Stimulated activated CD4-positive, alpha-beta T cell treated with anti-CD3 and anti-CD28 coated beads, Interleukin-1b, Interleukin-23, amount 100 ng/mL, for 1 hour (primary cell): ENCODE measurements around the gene UMAD1.

Source experiments
- DNase-seq, 2 donors: peaks; one replicate each; pipeline ENCODE4 v3.0.0-alpha.2; 2020; ENCODE audit warnings: low read depth in 2 of 2

UMAD1 gene

DNA sequence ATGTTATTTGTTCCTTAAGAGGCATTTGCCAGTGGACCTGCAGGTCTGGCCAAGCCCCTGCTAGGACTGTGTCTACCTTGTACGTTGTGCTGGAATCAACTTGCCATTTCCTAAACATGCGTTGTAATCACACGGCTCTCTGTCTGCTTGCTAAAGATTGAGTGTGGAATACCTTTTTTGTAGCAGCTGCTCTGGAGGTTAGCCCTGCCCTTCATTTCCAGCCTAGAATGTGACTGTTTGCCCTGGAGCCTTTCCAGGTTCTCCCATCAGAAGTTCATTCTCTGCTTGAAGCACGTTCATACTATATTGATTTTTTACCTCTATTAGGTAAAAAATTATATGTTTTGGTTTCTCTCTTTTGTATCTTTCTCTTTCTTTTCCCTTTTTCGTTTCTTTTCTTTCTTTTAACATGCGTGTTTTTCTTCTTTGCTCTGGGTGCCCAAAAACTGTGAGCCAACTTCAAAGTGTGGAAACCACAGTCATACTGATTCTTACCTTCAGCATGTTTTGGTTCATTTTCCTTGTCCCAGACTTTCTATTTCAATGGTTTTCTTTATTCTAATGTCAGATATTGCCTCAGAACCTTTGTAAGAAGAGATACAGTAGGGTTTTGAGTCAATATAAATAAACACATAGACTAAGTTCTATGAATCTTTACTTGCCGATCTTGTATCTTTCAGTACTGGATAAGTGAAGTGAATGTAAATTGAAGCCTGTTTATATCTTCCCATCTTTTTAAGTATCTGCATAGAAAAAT lies 189.7 kb downstream of the UMAD1 start:
- no peak for DNase-seq

DNA sequence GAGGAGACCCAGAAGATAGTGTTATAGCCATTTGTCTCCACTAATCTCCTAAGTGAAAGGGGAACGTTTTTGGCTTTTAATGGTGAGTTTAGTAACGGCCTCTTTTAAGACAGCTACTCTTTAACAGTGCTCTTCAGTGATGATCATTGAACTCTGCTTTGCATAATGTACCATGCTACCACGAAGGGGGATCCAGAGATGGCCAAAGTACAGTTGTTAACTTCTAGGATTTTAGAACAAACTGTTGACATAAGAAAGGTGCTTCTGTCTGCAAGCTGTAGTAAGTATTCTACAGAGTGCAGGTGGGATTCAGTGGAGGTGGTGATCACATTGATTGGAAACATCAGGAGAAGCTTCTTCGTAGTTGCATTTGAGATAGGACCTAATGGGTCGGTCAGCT lies 192.0 kb downstream of the UMAD1 start:
- no peak for DNase-seq

DNA sequence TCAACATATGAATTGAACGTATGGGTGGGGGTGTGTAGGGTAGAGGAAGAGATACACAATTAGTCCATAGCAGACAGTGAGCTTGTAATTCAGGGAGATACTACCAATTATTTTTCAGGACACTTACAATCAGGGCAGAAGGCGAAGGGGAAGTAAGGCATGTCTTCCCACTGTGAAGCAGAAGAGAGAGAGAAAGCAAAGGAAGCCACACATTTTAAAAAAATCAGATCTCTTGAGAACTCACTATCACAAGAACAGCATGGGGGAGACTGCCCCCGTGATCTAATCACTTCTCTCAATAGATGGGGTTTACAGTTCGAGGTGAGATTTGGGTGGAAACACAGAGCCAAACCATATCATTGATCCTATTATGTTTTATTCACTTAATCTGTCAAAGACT lies 194.2 kb downstream of the UMAD1 start:
- no peak for DNase-seq

DNA sequence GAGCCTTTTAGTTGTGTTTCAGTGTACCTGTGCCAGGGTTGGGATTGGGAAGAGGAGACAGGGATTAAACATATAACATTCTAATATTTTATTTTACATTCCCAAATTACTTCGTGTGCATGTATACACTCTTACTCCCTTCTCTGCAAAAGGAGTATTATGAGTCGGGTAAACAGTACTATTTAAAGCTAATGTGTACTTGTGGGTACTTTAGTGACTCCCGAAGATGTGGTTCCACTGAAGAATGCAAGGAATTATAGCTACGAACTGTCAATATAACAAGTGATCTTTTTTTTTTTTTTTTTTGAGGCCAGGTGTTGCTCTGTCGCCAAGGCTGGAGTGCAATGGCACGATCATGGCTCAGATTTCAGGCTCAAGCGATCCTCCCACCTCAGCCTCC lies 200.5 kb downstream of the UMAD1 start:
- DNase-seq = no peak

DNA sequence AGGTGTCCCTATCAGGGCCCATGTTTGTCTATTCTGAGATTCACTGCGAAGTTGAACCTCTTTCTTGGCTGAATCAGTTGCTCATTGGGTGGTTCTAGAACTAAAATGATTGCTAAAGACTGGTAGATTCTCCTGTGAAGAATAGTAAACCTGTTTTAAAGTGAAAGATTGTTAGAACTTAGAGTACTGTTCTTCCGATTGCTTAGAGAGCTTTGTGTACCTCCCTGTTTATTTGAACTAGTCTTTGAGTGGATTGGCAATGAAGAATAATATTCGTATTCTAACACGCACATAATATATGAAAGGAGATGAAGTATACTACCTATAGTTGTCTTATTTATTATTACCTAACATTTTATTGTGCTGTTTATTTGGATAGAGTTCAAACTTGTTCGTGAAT lies 202.7 kb downstream of the UMAD1 start:
- no peak for DNase-seq

DNA sequence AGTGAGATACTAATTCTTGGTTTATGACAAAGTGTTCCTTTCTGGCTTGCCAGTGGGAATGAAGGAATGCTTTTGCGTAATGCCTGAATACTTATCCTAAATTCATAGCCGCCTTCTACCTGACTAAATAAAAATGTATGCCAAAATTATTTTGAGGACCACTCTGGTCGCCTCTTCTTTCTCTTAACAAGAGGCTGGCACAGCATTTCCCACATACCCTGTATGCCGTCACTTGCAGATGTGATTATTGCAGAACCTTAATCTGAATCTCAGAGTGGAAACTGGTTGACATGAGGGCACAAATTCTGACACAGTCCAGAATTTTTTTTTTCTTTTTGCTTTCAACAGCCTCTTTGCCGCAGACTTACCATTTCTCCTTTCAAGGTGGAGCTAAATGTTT lies 203.4 kb downstream of the UMAD1 start:
- DNase-seq = no peak

DNA sequence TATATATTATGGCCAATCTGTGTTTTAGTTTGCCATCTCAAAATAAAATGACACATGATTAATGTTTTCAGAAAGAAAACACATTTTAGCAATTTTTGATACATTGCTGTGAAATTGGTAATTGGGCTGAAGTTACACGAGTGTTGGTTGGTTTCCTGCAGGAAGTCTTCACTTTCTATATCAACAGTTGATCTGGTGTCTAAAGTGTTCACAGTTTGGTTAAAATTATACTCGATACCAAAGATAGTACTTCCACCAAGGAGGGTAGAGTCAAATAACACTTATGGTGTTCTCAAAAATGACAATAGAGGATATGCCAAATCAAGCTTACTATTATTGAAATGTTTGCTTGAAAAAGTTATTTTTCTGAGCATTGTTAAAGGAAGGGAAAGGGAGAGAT lies 207.7 kb downstream of the UMAD1 start:
- DNase-seq = no peak

DNA sequence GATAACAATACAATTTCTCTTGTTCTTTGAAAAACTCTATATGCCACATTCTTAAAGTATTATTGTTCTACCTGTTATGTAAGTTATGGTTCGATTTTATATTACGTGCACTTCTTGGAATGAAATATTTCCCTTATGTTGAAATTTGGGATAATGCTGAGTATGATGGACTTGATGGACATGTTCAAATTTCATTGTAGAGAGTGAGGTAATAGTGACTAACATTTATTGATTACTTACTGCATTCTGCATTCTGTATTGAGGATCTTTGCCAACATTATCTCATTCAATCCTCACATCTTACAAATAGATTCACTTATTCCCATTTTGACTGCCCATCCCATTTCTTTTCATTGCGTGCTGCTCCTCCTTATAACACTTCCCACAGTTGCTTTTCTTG lies 208.3 kb downstream of the UMAD1 start:
- no peak for DNase-seq

DNA sequence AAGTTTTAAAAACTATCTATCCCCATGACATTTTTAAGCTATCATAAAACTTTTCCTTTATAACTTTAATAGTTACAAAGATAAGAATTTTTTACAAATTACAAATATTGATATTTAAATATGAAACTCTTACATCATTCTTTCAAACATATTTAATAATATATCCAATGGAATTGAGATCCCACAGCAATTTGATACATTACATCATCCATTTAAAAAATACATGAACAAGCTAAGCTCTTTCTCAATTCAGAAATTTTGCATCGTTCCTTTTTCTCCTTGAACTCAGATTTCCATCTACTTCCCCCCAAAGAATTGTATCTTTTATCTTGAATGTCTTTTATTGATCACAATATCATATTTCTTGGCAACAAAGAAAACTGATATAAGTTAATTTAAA lies 209.6 kb downstream of the UMAD1 start:
- no peak for DNase-seq

DNA sequence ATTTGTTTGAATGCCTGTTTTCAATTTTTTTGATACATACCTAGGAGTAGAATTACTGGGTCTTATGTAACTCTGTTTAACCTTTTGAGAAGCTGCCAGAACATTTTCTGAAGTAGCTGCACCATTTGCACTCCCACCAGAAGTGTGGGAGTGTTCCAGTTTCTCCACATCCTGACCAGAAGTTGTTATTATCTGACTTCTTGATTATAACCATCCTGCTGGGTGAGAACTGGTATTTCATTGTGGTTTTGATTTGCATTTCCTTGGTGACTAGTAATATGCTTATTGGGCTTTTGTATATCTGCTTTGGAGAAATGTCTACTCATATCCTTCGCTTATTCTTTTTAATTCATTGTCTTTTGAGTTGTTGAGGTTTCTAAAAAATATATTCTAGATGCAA lies 210.8 kb downstream of the UMAD1 start:
- DNase-seq = no peak

DNA sequence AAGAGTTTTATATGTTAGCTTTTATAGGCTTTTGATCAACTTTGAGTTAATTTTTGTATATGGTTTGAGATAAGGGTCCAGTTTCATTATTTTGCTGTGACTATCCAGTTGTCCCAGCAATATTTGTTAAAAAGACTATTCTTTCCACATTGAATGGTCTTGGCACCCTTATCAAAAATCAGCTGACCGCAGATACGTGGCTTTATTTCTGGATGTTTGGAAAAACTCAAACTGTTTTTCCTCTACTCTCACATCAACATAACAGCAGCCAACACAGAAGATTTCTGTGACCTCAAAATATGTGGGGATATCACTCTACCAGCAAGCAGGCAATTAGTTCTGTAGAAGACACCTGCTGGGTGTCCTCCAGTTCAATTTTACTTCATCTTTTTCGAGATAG lies 211.4 kb downstream of the UMAD1 start:
- DNase-seq = no peak

DNA sequence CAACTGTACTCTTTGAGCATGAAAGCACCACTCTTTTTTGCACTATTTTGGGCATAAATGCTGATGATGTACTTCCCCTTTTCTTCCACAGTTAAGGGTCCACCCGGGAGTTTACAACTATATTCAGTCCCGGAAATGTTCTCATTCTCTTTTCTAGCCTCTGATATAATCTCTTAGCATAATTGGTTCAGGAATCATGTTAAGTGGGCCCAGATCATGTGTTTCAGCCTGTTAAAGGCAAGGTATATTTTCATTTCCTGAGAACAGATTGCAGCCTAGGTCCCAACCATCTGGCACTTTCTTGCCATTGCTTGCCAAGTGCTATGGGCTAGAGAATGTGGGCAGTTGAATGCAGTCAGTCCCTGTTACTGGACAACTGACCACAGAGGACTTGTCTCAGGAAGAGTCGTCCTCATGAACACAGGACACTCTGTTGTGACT lies 216.6 kb downstream of the UMAD1 start:
- DNase-seq = no peak

DNA sequence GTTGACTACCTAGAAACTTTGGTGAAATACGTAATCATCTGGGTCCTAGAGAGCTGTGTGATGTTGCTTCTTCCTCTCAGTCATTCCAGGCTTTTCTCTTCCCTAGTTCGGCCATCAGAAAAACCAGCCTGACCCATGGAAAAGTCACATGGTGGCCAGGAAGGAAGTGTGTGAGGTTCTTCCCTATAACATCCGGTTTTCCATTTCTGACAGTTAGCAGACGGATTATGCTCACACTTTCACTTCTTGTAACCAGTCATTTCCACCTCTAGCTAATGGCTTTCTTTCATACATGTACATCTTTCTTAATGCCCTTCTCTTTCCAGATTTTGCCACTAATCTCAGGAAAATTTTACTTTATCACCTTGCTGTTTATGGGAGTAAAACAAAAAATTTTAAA lies 218.0 kb downstream of the UMAD1 start:
- no peak for DNase-seq

DNA sequence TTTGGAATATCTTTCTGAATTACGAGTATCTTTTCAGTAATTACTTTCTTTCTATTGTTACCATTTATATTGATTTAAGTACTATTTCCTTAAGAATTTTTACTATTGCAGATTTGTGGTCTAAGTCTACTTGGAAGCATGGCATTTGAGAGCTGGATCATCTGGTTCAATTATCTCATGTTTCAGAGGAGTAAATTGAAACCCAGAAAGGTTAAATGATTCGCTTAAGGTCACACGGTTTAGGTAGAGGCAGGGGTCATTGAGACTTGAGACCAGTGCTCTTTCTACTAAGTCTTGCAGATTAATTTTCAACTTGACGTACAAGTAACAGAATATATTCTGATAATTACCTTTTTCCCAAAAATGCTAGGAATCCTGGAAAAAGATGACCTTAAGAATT lies 218.9 kb downstream of the UMAD1 start:
- no peak for DNase-seq

DNA sequence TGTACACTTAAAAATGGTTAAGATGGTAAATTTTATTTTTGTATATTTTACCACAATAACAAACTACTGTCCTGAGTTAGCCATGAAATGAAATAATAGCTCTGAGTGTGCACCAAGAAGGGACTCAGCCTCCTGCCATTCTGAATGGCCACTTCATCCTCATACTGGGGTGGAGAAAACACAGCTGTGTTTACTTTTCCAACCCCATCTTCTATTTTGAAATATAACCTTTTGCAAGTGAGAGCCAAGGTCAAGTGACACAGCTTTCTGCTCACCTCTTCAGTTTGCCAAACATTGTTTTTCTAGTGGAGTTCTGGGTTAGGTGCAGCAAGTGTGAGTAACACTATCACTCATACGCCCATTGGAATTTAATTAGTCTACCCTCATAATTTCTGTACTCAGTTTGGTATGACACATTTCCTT lies 220.7 kb downstream of the UMAD1 start:
- no peak for DNase-seq

DNA sequence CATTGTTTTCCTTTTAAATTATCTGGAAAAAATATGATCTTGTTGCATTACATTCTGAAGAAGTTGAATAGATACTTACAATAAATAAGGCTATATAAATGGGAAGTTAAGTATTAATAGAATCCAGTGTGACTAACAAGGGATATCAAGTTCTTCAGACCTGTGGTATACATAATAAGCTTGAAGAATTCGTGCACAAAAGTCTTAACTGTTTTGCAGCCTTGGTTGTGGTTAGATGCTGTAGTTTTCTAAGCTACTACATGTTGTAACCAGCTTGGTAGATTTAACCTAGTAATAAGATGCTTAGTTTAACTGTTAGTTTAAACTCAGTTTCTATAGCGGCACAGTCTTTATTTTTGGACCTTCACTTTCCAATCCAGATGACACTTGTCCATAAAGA lies 221.8 kb downstream of the UMAD1 start:
- no peak for DNase-seq

DNA sequence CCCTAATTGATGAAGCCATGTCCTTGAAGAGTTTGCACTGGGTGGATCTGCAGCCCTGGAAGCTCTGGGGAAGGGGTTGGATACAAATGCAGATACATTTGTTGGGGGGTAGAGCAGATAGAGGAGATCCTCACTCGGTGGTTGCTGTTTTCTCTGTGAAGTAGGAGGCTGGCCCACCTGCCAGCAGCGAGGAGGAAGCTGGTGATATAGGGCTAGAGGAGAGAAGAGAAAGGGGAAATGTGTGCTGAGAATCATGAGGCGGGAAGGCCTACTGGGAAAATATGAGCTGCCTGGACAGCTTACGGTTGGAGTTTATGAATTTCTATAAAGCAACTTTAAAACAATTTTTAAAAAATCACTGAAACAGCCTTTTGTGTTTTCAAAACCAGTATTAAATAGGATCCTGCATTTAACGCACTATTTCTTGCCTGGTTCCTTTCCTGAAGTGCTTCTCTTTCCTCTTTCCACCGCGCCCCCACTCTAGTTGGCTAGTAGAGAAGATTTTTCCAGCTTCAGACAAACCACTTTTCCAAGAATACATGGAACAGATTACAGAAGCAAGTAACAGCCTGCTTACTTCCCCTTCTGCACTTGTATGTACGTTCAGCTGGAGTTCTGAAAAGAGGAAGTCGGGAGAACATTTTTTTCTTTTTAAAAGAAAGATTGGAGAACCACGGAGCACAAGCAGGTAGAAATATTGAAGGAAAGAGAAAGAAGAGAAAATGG lies 227.5 kb downstream of the UMAD1 start:
- no peak for DNase-seq

DNA sequence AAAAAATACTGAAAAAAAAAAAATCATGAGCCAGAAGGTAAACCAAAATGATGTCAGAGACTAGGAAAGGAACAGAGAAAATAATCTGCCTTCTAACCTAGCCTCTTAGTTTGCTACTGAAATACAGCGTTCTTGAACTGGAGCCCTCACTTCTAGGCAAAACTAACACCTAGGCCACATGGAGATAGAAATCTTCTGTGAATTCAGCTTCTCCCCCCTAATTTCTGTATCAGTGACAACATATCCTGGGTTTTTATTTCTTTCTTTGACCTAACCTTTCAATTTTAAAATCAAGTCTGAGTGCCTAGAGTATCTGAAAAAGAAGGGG lies 228.0 kb downstream of the UMAD1 start:
- DNase-seq = no peak

DNA sequence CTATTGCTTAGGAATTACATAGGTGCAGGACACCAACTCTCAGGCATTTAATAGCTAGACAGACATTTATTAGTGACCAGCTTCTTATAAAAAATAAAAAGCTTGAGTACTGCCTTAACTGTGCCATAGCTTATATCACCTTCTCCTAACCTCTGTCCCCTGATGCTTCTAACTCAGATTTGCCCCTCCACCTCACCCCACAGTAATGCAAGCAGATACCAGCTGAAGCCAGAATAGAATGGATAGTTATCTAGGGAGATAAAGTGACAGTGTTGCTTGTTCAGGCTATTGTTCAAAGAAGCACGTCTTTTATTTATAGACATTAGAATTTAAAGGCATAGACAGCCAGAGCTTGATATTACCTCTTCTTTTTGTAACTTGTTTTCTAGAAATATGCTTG lies 228.5 kb downstream of the UMAD1 start:
- no peak for DNase-seq

DNA sequence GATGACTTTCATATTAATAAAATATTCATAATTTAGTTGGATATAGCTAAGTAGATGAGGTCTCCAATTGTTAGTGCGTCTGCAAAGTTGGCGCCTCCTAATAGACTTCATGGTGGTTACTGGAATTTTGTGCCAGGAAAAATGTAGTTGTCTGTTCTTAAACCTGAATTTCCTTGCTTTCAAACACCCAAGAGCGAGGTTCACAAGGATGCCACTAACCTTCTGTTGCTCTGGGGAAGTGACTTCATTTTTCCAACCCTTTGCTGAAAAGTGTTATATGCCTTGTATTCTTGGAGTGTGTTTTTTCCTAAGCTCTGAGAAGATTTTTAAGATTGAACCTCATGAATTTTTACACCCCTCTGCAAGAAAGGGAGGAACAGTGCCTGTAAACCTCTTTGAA lies 229.1 kb downstream of the UMAD1 start:
- DNase-seq = no peak

DNA sequence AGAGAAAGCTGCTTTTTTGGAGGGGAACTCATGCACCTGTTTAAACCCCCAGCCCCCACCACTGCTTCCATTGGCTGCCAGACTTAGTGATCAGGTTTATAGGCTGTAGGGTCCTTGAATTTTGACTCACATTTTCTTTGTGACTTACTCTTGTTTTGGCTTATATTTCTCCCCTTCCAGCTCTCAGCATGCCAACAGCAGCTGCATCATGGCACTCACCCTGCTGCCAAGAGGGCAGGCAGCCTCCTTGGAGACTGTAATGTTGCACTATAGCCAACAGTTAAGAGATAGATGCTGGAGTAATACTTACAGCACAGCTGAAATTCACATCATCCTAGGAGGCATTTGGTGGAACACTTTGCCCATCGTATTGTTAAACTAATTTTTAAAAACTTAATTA lies 230.0 kb downstream of the UMAD1 start:
- DNase-seq = no peak

DNA sequence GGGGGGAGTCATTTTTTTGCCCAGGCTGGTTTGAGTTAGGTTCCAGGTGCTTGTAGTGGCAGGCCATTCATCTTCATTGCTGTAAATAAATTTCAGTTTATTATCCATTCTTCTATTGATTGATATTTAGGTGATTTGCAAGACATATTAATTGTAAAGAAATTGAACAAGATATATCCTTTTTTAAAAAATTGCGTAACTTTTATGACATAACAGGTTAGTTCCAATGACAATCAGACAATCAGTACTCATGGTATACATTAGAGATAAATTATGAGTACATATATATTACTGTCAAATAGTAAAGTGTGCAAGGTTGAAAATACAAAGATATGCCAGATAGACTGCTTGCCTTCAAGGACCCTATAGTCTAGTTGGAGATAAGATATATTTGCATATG lies 235.9 kb downstream of the UMAD1 start:
- no peak for DNase-seq

DNA sequence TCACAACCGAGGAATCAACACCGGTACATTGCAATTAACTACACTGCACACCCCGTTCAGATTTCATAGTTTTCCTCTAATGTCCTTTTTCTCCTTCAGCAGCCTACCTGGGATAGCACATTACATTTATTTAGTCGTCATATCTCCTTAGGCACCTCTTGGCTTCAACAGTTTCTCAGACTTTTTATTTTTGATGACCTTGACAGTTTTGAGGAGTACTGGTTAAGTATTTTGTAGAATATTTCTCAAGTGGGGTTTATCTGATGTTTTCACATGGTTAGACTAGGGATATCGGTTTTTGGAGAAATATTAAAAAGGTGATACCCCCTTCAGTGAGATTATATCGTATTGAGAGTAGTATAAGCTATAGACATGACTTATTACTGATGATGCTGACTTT lies 241.0 kb downstream of the UMAD1 start:
- no peak for DNase-seq

DNA sequence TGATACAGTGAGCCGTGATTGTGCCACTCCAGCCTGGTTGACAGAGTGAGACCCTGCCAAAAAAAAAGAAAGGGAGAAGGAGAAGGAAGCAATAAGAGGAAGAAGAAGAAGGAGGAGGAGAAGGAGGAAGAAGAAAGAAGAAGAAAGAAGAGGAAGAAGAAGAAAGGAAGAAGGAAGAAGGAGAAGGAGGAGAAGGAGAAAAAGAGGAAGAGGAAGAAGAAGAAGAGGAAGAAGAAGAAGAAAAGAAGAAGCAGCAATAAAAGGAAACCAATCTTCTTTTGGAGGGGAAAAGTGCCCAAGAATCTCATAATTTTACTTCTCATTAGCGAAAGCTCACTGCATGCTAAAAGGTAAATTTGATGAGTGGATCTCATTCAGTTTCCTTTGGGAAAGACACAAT lies 242.3 kb downstream of the UMAD1 start:
- no peak for DNase-seq
